ENCODE data around the gene ENAH.

- TF ChIP-seq CTCF (conservative IDR thresholded peaks at IDR 0.05; ENCODE audit: low read length) (no peak), EZH2phosphoT487 (IDR thresholded peaks at IDR 0.05; ENCODE audit: borderline replicate concordance) (no peak)
These were observed 97.1 kb downstream of the ENAH start for GRCh38 chr1:225555821-225556220.
